NCI-H510A (cell line): ENCODE data around the gene OPTC.
"Not testable (repeated sequence)": the region's sequence is repeated elsewhere in the genome, so short reads cannot be mapped to it uniquely, and the experiment has no call there.

Source experiments
- DNase-seq: peaks from one replicate; lab custom pipeline; 2025; lab: John Stamatoyannopoulos, UW

OPTC gene

GRCh38 chr1:203493901-203494300 is at the start of gene OPTC:
OPTC (plus strand) TSS chr1:203494153; CDS start chr1:203496006, 1,853 bp downstream.
- no peak for DNase-seq

GRCh38 chr1:203444171-203444576 is 49.8 kb upstream of the OPTC start:
- no peak for DNase-seq

GRCh38 chr1:203447151-203447550 is 46.8 kb upstream of the OPTC start:
- DNase-seq = no peak

- DNase-seq = not testable (repeated sequence)
Measured at GRCh38 chr1:203447598-203447997, 46.4 kb upstream of the OPTC start.

- DNase-seq = no peak
Measured at GRCh38 chr1:203448521-203449061, 45.4 kb upstream of the OPTC start.

GRCh38 chr1:203450001-203450400 is 44.0 kb upstream of the OPTC start:
- DNase-seq = no peak

GRCh38 chr1:203450479-203451149 is 43.3 kb upstream of the OPTC start:
- DNase-seq = no peak

GRCh38 chr1:203451836-203452784 is 41.8 kb upstream of the OPTC start:
- no peak for DNase-seq

- DNase-seq = no peak
Measured at GRCh38 chr1:203453016-203453415, 40.9 kb upstream of the OPTC start.

GRCh38 chr1:203453616-203454015 is 40.3 kb upstream of the OPTC start:
- DNase-seq = no peak

- DNase-seq = no peak
Measured at GRCh38 chr1:203454986-203455471, 38.9 kb upstream of the OPTC start.

- DNase-seq = no peak
Measured at GRCh38 chr1:203455706-203456105, 38.2 kb upstream of the OPTC start.

- DNase-seq = no peak
Measured at GRCh38 chr1:203456577-203456976, 37.4 kb upstream of the OPTC start.

- DNase-seq = no peak
Measured at GRCh38 chr1:203458078-203458477, 35.9 kb upstream of the OPTC start.

GRCh38 chr1:203459671-203460201 is 34.2 kb upstream of the OPTC start:
- DNase-seq = no peak

- no peak for DNase-seq
Measured at GRCh38 chr1:203461717-203462116, 32.2 kb upstream of the OPTC start.

- no peak for DNase-seq
Measured at GRCh38 chr1:203462143-203462542, 31.8 kb upstream of the OPTC start.

- no peak for DNase-seq
Measured at GRCh38 chr1:203462878-203463277, 31.1 kb upstream of the OPTC start.

- no peak for DNase-seq
Measured at GRCh38 chr1:203463469-203464062, 30.4 kb upstream of the OPTC start.

GRCh38 chr1:203464226-203464625 is 29.7 kb upstream of the OPTC start:
- DNase-seq = no peak

- DNase-seq = no peak
Measured at GRCh38 chr1:203464743-203465142, 29.2 kb upstream of the OPTC start.
